Panc1 (cell line): ENCODE results near the gene MGAT5.

Experiments used
- CTCF ChIP-seq: fragments of 450-650 bp; IDR thresholded peaks from 2 replicates; pipeline ENCODE4 v1.5.1; 2017; ENCODE audit warnings: mild to moderate bottlenecking
- POLR2AphosphoS5 ChIP-seq: IDR thresholded peaks from 2 replicates; pipeline ENCODE4 v1.6.1; 2012; ENCODE audit warnings: mild to moderate bottlenecking, low read depth, low read length, moderate library complexity
- REST ChIP-seq, 2 experiments: IDR thresholded peaks; 2 replicates each; pipeline ENCODE4 v1.6.1; 2011 to 2012; ENCODE audit warnings: low read depth in 2 of 2, control low read depth in 1 of 2, low read length in 1 of 2, mild to moderate bottlenecking in 1 of 2, moderate library complexity in 1 of 2; ENCODE audit not compliant: insufficient read depth in 1 of 2
- SIN3A ChIP-seq: IDR thresholded peaks from 2 replicates; pipeline ENCODE4 v1.6.1; 2012; ENCODE audit warnings: low read depth, mild to moderate bottlenecking, low read length, moderate library complexity, borderline replicate concordance; ENCODE audit not compliant: insufficient read depth
- TCF7L2 ChIP-seq: IDR thresholded peaks from 2 replicates; pipeline ENCODE4 v1.6.1; 2011; ENCODE audit warnings: mild to moderate bottlenecking, low read depth, low read length, inconsistent platforms

- TF ChIP-seq CTCF (no peak), POLR2AphosphoS5 (no peak), REST (IDR thresholded peaks at IDR 0.05; ENCODE audit: insufficient read depth in 1 of 2, low read depth in 2 of 2, low read length in 1 of 2) (no peak), SIN3A (no peak), TCF7L2 (no peak)
Measured at GRCh38 chr2:134224005-134224404, 29.9 kb upstream of the MGAT5 start.
